Ureter (tissue), 1 donor: ENCODE data around the gene EPS8. TPM values are rescaled to one million over a fixed set of nuclear protein-coding genes. Genes with fewer than 3 reads are reported as not detected.

ENCODE experiments used
- DNase-seq: peaks from one replicate; pipeline ENCODE4 v3.0.0-alpha.2; 2020; ENCODE audit warnings: low spot score
- total RNA-seq: library from RNA; stranded (reverse); gene quantifications from one replicate; pipeline ENCODE4 v1.2.4, GENCODE V29; 2023
- donor health status: DM: yes; HTN: yes; CAD: no.

EPS8 gene
- total RNA-seq, 1 donor from 2014 or later = 155 TPM

DNA sequence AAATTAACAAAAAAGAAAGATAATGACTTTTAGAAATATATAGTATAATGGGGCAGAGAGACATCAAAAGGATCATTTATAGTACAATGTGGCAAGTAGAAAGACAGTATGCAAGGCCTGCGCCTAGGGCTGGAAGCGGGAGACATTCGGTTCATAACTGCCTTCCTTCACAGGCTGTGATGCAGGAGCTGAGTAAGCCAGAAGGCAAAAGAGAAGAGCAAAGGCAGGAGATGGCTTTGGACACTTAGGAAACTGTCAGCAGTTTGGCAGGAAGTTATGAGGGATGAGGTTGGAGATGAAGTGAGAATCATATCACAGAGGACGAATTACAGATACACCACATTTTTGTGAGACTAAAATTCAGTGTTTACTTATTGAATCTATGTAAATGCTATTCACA lies 97.8 kb downstream of the EPS8 start:
- DNase-seq = no peak

DNA sequence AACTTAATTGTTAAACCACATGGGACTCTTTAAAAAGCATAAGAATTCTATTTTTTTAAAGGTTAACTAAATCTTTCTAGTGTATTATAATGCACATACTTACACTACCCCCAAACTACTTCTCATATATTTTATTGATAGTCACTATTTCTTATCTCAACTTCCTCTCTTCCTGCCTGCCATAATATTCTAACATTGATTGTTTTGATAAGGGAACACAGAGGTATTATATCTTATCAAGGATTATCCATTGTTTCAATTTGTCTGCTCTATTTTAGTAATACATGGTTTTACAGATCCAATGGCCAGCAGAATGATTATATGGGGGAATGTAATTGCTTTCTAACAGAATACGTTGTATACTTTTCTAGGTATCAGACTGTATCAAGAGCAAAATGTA lies 98.9 kb downstream of the EPS8 start:
- no peak for DNase-seq

DNA sequence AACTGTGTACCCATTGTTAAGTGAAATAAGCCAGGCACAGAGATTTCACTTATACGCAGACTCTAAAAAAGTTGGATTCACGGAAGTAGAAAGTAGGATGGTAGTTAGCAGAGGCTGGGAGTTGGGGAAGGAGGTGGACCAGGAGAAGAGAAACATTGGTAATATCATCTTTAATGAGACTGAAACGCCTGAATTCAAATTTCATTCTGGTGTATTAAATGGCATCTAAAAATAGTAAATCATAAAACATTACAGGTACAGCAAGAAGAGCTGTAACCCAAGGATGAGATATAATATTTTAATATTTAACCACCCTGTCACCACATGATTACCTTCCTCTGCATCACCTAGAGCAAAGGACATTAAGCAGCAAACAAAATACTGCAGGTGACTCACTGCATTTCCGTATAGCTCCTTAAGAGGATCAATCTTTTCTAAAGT lies 99.4 kb downstream of the EPS8 start:
- DNase-seq = no peak

DNA sequence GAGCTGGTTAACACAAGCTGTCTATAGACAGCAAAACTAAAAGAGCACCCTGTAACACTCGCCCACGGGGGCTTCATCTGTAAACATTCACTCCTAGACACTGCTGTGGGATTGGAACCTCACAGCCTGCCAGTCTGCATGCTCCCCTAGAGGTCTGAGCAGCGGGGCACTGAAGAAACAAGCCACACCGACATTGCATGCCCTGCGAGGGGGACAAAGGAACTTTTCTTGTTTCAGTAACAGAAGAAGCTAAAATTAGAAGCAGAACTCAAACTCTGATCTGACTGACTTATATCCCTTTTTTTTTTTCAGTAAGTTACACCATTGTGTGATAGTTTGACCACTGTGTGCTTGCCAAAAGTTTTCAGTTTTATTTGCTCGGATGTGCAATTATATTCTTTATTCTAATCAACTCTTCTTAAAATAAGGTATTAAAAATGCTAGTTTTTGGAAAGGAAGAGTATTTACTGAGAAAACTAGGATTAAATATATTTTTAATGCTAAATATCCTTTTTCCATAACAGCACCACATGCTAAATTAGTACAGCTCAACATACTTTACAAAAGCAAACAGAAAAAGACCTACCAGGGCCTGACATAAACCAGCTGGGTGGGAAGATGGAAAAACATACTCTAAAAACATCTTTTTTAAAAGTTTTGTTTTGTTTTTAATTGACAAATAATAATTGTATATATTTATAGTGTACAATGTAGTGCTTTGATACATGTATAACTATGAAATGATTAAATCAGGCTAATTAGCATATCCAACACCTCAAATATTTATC lies 100.2 kb downstream of the EPS8 start:
- DNase-seq = no peak

DNA sequence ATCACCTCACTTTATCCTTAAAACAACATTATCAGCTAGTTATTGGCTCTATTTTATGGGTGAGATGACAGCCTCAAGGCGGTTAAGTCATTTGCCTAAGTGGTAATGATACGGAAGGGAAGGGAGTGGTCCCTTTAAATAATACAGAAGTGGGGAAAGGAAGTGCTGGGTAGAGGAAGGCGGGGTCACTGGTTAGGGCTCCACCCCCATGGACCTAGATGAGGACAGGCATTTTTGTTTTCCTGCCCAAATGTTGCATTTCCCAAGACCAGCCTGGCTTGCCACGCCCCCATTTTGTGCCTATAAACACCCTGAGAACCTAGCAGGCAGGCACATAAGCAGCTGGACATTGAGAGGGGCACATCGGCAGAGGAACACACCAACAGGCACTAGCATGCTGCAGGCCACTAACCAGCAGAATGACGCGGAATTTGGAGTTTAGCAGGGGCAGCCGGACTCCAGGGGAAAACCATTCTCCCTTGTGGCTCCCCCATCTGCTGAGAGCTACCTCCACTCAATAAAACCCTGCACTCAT lies 100.9 kb downstream of the EPS8 start:
- peak; percentile 54 for DNase-seq

DNA sequence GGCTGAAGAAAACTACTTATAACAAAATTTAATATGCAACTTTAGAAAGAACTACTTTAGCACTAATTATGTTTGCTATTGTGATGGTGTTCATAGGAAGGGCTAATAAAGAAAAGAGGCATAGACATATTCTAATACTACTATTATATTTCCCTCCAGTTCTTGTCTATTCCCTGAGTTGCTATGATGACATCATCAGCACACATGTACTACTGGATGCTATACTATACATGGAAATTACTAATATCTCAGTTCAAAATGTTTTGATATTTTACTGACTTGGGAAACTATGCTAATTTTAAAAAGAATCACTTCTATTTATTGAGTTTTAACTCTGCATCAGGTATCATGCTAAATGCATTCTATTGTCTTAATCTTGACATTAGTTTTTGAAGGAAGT lies 101.6 kb downstream of the EPS8 start:
- no peak for DNase-seq

DNA sequence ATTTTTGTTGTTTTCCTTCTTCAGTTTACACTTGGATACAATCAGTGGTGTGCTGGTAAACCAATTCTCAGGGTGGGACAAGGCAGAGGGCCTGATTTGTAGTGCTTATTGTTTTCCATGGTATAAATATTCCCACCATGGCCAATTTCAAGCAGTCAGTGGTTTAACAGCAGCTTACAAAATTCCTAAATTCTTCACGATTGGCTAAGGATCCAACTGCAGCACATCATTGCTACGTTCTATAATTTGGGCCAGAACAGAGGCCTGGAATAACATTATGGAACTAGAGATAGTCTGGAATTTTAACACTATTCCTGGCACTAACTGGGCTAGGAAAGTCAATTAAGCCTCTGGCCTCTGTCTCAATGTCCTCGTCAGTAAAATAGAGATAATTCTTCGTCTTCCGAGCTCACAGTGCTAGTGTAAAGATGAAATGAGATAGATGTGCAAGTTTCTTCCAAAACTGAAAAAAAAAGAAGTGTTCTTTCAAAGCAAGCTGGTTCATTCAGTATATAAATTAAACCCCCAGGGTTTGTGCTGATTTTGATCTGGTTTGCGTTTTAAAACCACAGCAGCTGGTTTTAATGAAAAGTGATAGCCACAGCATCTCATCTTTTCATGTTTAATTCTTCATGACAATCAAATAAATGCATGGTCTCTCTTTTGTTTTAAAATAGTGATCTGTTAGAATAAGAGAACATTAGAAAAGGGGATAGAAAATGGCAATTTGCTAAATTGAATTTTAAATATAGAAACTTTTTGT lies 104.1 kb downstream of the EPS8 start:
- no peak for DNase-seq

DNA sequence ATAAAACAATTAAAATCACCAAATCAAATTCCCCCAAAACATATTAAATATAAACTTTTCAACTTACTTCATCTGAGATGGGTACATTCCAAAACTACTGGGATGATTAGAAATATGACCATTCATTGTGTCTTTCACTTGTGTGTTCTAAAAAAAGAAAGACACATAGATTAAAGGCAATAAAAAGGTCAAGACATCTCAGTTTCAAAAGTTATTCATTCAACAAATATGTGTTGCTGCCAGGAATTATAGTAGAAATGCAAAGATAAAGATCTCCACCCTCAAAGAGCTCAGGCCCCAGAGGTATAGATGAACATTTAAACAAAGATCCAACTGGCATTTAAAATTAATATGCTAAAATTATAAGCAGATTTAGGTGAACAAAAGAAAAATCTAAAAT lies 106.4 kb downstream of the EPS8 start:
- no peak for DNase-seq

DNA sequence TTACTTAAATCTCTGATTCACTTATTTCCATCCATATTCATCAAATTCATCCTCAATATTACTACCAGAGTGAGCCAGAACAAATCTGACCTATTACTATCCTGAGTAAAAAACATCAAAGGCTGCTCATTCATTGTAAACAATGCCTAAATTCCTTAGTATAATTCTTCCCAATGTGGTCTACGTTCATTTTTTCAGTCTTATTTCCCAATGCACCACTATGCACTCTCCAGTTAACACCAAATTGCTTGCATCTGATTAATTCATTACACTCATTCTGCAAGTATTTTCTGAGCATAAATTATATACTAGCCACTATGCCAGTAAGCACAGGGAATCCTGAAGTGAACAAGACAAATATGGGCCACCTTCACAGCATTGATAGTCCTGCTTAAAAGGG lies 110.0 kb downstream of the EPS8 start:
- no peak for DNase-seq

DNA sequence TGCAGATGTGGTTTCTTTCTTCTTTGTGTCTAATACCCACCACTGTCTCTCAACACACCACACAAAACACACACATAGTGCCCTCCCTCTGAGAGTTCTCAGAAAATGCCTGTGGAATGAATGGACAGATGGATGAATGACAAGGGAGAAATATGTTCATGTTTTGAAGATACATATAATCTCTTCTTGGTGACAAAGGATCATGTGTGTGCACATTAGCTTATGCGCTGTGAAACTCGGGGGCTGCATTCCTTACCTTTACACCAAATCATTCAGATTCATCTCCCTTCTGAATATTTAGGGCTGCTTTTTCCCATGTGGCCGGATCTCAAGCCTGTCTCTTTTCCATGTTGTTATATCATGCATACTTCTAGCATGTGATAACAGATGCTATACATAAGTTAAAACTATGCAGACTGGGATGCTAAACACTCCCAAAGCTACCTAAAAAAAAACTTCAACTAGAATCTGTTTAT lies 111.4 kb downstream of the EPS8 start:
- no peak for DNase-seq

DNA sequence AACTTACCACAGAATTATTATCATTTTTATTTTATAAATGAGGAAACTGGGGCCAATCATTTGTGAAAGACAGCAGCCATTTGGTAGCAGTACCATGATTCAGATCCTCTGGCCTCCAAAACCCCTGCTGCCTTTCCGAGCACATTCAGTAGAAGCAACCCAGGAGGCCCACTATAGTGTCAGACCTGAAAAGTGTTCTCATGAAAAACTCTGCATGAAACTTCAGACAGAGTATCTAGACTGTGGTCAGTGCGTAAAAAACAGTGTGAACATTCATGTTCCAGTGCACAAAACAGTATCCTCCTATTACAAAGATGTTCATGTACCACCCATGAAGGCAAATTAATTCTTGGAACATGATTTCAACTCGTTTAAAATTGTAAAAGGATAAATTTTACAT lies 112.0 kb downstream of the EPS8 start:
- DNase-seq = no peak

DNA sequence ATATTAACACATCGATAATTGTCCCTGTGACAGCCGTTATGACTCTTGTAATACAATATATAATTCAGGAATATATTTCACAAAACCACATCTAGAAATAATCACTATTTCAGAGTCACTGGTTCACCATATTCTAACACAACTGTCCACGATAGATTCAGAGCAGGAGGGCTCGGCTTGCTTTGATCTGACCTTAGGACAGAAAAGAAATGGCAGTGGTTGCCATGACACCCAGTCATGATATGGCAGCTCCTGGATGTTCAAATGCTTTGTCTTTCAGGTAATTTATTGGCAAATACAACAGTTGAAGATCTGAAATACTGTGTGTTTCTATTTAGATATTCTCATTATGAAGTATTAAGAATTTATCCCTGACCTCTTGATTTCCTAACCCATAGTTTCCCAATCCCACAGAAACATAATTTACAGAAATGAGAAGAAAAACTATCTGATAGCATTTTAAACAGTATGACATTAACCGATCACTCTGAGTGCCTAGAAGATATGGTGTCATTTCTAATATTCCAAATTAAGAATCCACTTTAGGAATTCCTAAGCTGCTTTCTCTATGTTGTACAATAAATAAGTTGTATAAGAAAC lies 116.4 kb downstream of the EPS8 start:
- no peak for DNase-seq

DNA sequence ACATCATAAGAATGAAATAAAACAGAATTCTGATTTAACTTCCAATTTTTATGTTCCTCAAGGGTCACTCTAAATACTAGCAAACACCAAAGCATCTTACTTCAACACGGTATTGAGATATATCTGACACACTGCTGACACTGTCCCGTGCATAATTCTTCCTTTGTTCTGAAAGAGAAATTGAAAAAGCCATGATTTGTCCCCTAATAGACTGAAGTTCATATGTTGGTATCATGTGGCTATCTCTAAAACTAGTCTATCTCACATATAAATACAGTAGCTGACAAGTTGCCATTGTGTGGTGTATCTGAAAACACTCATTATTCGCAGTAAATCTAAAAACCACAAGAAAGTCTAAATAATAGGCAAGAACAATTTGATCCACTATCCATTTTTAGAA lies 118.4 kb downstream of the EPS8 start:
- no peak for DNase-seq

DNA sequence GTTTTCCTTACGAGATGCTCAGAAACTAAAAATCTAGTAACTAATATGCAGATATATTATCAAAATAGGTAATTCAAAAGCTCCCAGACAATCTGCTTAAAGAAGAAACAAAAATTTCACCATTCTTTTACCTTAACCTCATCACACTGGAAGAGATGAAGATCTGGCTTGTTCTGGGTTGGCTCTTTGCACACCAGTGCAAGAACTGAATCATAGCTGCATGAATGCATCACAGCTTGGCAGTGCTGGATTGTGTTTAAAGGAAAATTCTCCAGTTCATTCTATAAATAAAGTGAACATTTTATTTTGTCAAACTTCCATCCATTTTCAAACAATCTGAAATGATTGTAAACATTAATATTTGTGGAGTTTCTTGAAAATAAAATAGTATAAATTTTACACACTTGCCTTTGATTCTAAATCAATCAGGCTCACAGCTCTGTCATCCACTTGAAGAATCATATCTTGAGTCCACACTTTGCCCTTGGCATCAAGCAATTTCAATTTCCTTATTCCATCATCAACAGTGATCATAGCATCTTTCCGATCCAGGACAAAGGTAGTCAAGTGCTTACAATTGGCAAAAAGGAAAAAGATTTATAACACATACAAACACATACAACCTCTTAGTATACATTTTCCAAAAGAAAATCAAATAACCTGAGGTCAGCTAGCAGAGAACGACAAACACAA lies 119.8 kb downstream of the EPS8 start:
- no peak for DNase-seq

DNA sequence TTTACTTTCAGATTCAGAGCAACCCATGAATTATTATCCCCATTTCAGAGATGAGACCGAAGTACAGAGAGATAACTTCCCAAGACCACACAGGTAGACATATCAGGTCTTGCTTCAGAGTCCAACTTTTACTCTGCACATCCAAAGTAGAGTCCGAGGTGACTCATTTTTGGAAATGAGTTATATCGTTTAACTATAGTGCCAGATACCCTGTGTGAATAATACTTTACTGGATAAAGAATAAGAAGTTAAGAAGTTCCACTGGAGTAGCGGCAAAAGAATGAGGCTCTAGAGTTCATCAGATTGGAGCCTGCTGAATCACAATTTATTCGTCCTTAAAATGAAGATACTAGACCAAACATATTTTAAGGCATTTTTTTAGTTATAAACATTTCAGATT lies 124.7 kb downstream of the EPS8 start:
- DNase-seq = no peak

DNA sequence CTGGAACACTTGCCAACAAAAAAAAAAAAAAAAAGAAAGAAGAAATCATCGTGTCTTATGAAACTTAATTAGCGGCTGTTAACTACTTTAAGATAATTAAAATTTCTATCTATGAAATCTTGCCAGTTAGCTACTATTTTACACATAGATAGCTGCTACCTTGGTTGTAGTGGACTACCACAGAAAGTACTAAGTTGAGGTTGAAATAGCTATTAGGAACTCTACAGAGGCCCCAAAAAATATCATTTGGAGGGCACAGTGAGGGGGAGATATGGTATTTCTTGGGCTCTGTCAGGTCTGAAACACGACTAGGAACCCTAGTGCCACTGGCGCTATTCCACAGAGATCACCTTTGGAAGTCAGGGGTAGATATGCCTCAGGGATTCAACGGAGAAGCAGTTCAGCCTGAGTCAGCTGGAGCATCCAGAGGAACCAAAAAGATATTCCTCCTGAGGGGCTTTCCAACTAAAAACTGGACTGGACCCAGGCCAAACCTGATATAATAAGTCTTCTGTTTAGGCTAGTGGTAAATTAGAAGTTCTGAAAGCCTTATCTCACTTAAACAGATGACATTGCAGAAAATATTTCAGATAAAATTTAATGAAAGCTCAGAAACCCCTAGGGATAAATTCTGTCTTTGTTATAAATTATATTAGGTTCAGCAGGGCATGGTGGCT lies 126.1 kb downstream of the EPS8 start:
- DNase-seq = no peak

DNA sequence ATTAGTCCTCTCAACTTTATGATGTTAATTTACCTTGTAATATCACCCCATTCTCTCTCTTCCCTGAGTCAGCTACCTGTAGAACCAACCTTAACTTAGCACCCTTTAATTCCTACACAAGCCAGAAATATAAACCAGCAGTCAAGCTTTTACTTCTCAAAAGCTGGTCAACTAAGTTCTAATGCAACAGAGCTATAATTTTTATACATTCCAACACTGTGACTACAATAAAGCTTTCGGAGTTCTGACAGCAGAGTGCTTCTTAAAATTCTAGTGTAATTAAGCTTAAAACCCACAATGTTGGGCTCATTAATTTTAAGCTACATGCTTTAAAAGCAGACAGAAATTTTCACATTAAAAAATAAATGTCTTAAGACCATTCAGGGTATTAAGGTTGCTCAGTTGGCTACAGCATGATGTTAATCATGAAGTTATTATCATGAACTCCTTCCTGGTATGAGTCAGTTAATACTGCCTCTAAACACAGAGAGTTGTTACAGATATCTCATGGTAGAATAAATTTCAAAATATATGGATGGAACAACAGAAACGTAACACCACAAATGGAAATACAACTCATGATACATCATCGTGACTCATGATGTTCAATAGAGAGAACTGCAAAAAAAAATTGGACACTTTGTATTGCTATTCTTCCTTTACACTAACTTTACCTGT lies 126.7 kb downstream of the EPS8 start:
- DNase-seq = no peak

DNA sequence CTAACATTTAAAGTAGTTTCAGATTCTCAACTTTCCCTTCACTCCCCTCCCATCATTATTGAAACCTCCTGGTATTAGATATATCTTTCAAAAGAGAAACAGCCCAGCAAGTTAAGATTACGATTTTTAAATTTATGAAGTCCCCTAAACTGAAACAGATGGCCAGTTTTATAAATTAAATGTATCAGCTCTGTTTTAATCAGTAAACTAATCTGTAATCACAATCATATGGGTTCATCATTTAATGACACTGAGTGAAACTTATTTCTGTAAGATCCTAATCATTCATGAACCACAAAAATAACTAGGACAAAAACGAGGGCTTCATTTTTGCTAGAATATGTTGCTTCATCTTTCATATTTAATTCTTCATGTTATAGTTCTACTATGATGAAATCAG lies 137.8 kb downstream of the EPS8 start:
- DNase-seq = no peak

DNA sequence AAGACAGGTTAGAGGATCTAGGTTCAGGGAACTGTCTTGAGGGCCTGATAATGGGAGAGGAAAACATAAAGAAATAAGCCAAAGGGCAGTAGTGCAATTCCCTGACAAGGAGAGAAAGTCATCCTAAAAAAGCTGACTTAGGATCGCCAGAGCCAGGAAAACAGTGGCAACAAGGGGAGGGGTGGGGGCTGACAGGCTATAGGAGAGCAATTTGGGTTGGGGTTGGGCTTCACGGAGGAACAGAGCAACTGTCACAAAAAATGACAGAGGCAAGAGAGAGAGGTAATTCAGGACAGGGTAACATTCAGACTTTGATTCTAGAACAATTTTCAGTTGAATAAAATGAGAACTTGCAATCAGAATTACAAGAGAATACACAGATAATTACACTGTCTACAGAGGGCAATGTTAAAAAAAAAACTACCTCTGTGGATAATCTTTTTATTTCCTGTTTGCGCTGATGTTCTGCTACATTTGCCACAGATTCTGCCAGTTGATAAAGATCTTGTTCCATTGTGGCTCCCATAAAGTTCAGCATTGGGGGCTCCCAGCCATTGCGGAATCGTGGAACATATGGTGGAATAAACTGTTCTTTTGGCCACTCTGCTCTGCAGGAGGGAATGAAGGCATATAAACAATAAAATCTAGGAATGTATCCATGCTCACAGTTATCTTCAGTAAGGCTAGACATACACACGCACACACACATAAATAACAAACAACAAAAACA lies 138.6 kb downstream of the EPS8 start:
- DNase-seq = no peak

DNA sequence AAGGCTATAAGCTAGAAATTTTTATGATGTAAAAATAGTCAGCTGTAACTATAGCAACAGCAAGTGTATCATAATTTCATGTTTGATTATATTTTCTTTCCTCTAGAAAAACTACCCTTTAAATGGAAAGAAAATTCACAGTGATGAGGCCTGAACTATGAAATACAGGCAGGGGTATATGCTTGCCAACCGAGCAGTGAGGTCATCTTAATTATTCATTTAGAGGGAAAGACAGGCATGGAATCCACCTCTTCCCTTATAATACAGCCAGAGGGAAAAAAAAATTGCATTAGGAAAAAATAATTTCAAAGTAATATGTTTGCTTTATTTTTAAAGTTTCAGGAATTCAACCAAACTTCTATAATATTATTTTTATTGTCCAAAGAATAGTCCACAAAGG lies 139.8 kb downstream of the EPS8 start:
- no peak for DNase-seq
